PC-9 (cell line): ENCODE results near the gene BBX.

Experiments
- CTCF ChIP-seq: fragments of 200-600 bp; sonication (generic); conservative IDR thresholded peaks from 2 replicates; pipeline ENCODE4 v1.6.1; 2017; ENCODE audit warnings: mixed run types, antibody characterized with exemption, mild to moderate bottlenecking, moderate library complexity
- EZH2 ChIP-seq: fragments of 200-600 bp; sonication (generic); IDR thresholded peaks from 2 replicates; pipeline ENCODE4 v1.8.0; 2017; ENCODE audit warnings: antibody characterized with exemption, low read depth

GRCh38 chr3:107578091-107578490 is 55.3 kb downstream of the BBX start:
- no peak for TF ChIP-seq CTCF
- TF ChIP-seq EZH2: no peak
